ENCODE measurements around the gene RDH5.

The RDH5 gene

DNA sequence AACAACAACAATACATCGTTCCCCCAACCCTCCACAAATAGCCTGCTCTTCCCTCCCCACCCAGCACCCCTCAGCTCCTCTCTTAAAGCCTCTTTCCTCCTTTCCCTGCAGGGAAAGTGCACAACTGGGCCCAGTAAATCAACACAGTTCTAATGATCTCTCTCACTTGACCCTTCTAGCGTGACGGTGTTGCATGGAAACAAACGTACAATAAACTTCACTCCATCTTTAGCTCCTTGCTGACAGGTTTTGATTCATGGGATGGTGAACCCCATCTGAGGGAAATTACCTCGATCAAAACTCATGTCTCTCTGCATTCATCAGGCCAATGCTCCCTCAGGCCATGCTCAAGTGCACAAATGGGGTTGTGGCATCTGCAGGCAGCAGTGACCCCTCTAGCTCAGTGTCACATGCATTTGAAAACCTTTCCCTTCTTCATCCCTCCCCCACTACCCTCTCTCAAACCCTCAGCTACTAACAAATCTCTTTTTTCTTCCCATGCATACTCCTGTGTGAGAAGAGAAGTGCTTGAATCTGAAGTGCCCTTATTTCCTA lies 45.6 kb downstream of the RDH5 start:
- Histone ChIP-seq H3K27me3 (replicated peaks; ENCODE audit: control insufficient read depth, insufficient read depth, low read length, poor library complexity, severe bottlenecking) (no peaks in the 10 kb centered on the region), H3K4me3 (ENCODE audit: insufficient read depth, low read depth, low read length, poor library complexity, severe bottlenecking) (no peak overlapping the region), H3K4me1 (ENCODE audit: control insufficient read depth, insufficient read depth, low read length, poor library complexity, severe bottlenecking) (no peaks in the 10 kb centered on the region), H3K9me3 (ENCODE audit: control insufficient read depth, low read length) (no peaks in the 10 kb centered on the region), H3K27ac (ENCODE audit: insufficient read depth, low read length, poor library complexity, severe bottlenecking) (no peak overlapping the region), H3K36me3 (ENCODE audit: control insufficient read depth, insufficient read depth, low read length) (peaks cover 16% of the 10 kb centered on the region)
- DNase-seq = no peak

GRCh38 chr12:55767156-55767555 lies 47.0 kb downstream of the RDH5 start:
- Histone ChIP-seq H3K27ac (ENCODE audit: insufficient read depth, low read length, poor library complexity, severe bottlenecking) (no peak overlapping the region), H3K4me1 (ENCODE audit: control insufficient read depth, insufficient read depth, low read length, poor library complexity, severe bottlenecking) (no peaks in the 10 kb centered on the region), H3K27me3 (replicated peaks; ENCODE audit: control insufficient read depth, insufficient read depth, low read length, poor library complexity, severe bottlenecking) (no peaks in the 10 kb centered on the region), H3K4me3 (ENCODE audit: insufficient read depth, low read depth, low read length, poor library complexity, severe bottlenecking) (no peak overlapping the region), H3K36me3 (ENCODE audit: control insufficient read depth, insufficient read depth, low read length) (peaks cover 27% of the 10 kb centered on the region), H3K9me3 (ENCODE audit: control insufficient read depth, low read length) (no peaks in the 10 kb centered on the region)
- DNase-seq = no peak

- Histone ChIP-seq H3K9me3 (ENCODE audit: control insufficient read depth, low read length) (no peaks in the 10 kb centered on the region), H3K27ac (ENCODE audit: insufficient read depth, low read length, poor library complexity, severe bottlenecking) (no peak overlapping the region), H3K4me1 (ENCODE audit: control insufficient read depth, insufficient read depth, low read length, poor library complexity, severe bottlenecking) (no peaks in the 10 kb centered on the region), H3K36me3 (ENCODE audit: control insufficient read depth, insufficient read depth, low read length) (peaks cover 17% of the 10 kb centered on the region), H3K4me3 (ENCODE audit: insufficient read depth, low read depth, low read length, poor library complexity, severe bottlenecking) (no peak overlapping the region), H3K27me3 (replicated peaks; ENCODE audit: control insufficient read depth, insufficient read depth, low read length, poor library complexity, severe bottlenecking) (no peaks in the 10 kb centered on the region)
- DNase-seq = no peak
Measured at GRCh38 chr12:55771736-55772135, 51.5 kb downstream of the RDH5 start.

All from effector memory CD4-positive, alpha-beta T cell (primary cell).